HG03342 (cell line): ENCODE measurements around the gene CADM1.
"Not testable (repeated sequence)": the region's sequence is repeated elsewhere in the genome, so short reads cannot be mapped to it uniquely, and the experiment has no call there.

Source experiments
- ATAC-seq: cut with Tn5 transposase; IDR thresholded peaks from one replicate; pipeline ENCODE4 v1.9.1; 2021; ENCODE audit warnings: mild to moderate bottlenecking, moderate library complexity; ENCODE audit not compliant: unreplicated experiment

The CADM1 gene

DNA sequence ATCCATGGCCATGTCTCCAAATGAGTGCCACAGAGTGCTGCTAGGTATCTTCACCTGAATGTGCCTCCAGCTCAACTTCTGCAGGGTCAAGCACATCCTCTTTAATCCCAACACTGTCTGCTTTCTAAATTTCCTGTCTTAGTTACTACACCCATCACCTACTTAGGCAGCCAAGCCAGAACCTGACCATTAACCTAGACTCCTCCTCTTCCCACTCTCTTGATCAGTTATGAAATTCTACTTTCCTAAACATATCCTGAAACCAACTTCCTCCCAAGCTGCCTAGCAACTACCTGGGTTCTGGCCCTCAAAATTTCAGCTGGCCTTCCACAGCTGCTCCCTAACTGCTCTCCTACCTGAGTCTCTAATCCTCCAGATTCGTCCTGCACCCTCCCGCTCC, 22.7 kb downstream of the CADM1 start:
- ATAC-seq, result no peak

DNA sequence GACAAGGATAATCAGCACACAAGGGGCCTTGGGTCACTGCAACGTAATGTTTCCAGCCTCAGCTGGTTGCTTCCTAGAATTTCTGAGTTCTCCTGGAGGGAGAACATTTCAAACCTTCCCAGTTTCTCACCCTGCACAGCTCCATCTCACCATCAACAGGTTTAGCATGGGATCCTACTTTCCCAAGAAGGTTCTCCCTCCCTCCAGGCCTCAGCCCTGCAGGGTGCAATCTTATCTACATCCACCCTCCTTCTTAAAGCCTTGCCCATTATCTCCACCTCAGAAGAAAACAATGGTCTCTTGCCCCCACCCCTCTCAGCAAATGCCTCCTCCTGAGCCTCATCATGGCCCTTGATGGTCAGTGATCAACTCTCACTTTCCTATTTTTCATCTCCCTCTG, 23.6 kb downstream of the CADM1 start:
- no peak for ATAC-seq

DNA sequence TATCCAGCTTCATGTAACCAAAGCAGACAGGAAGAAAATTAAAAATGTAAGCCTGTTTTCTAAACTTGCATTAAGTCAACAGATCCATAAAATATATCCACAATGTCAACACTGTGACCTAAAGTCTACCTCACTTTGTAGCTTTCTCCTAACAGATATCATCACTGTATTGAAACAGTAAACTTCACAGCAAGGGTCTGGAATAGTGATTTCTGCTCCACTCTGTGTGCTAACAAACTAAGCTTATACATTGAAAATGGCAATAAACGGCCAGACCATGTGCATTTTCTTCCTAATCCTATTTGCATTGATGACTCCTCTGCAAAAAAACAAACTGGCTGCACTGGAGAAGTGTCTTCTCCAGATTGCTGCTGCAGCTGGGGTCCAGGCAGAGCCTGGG, 26.8 kb downstream of the CADM1 start:
- ATAC-seq, result no peak

DNA sequence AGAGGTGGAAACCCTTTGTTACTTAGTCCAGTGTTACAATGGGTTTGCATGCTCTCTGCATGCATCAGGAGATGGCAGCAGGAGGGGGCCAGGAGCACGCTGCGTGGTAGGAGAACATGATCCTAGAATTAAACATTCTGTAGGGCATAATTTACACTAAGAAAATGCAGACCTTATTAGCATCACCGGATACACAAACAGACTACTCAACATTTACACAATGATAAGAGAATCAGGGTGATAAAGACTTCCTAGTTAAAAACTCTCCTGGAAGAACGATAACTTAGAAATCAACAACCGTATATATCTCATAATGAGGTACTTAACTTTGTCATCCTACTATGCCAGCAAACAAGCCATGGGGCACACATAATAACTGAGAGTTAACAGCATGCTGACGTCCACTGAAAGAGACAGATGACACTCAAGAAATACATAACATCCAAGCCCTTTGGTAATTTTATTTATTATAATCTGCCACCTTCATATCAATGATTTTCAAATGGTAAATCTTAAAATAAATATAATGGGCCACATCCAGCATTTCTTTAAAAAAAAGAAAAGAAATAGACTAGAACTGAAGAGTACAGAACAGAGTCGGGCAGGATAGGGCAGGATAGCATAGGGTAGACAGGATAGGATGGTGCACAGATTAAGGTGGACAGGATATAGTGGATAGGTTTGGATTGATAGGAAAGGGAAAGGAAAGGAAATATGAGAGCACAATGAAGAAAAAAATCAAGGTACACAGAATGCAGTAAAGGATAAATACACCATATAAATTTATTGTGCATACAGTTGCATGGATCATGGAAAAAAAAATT, 27.5 kb downstream of the CADM1 start:
- no peak for ATAC-seq

DNA sequence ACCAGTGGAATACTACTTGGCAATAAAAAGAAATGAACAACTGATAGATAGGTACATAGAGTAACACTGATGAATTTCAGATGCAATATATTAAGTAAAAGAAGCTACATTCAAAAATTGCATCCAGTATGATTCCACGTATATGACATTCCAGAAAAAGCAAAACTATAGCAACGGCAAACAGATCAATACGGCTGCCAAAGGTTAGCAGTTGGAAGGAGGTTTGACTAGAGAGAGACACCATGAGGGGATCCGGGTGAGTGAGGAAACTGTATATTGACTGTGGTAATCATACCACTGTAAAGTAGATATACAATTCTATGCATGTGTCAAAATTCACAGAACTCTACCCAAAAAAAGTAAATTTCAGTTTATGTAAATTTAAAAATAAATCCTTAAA, 28.7 kb downstream of the CADM1 start:
- ATAC-seq, result no peak

DNA sequence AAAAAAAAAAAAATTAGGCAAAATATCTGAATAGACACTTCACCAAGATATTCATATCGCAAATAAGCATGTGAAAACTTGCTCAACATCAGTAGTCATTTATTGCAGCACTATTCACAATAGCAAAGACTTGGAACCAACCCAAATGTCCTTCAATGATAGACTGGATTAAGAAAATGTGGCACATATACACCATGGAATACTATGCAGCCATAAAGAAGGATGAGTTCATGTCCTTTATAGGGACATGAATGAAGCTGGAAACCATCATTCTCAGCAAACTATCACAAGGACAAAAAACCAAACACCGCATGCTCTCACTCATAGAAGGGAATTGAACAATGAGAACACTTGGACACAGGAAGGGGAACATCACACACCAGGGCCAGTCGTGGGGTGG, 29.9 kb downstream of the CADM1 start:
- ATAC-seq, result not testable (repeated sequence)

DNA sequence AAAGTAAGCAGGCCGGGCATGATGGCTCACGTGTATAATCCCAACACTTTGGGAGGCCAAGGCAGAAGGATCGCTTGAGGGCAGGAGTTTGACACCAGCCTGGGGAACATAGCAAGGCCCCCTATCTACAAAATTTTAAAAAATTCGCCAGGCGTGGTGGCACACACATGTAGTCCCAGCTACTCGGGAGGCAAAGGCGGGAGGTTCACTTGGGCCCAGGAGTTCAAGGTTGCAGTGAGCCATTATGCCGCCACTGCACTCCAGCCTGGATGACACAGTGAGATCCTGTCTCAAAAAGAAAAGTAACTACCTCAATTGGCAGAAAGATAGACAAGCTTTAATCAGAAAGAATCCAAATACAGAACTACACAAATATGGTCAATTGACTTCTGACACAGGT, 31.0 kb downstream of the CADM1 start:
- ATAC-seq, result no peak

DNA sequence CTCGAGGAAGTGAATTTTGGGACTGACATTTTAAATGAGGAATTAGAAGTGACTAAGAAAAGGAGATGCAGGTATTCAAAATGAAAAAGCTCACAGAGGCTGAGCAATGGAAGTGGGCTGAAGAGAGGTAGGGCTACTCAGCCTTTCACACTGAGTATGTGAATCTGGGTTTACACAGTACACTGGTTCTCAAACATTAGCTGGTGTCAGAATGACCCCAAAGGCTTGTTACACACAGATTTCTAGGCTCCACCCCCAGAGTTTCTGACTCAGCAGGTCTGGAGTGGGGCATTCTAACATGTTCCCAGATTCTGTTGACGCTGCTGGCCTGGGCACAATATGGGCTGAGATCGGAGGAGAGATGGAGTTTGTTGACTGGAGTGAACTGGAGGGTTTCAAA, 32.8 kb downstream of the CADM1 start:
- no peak for ATAC-seq

DNA sequence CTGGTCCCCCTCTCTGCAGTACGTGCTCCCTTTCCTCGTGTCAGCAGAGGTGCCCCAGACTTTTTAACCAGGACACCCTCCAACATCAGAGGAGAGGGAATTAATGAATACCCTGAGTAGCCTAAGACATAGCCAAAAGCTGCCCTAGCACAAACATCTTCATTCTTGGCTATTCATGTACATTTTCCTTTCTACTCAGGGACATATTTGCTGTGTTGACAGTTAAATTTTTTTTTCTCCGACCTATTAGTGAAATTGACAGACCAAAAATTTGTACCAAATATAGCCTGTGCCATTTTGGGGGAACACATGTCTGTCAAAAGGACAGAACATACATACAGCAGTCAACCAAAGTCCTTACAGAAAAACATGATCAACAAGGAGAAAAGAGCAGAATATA, 33.3 kb downstream of the CADM1 start:
- no peak for ATAC-seq

DNA sequence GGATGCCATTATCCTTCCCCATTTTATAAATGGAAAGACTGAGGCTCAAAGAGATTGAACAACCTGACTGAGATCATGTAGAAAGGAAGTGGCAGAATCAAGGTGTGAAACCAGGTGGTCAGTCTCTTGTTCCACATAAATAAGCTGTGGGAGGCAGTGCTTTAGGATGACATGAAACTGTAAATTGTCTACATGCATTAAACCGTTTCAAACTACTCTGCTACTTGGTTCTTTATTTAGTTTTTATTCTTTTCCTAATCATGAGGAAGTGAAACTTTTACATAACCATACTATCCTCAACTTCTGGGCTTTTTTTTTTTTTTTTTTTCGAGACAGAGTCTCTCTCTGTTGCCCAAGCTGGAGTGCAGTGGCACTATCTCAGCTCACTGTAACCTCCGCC, 34.9 kb downstream of the CADM1 start:
- no peak for ATAC-seq

DNA sequence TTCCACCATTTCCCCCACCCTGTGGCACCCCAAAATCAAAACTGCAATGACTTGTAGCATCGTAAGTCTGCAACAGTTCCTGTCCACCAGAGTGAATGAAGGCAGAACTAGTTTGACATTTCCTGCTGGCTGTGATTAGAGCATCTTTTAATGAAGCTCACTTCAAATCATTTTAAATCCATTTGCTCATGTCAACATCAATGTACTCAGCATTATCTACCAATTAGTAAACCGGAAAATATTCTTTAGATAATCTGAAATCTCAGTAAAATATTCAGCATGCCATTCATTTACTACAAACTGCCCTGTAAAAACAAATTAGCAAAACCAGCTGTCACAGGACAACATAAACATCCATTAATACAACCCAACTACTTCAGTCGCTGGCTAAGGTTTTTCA, 38.1 kb downstream of the CADM1 start:
- ATAC-seq, result no peak

DNA sequence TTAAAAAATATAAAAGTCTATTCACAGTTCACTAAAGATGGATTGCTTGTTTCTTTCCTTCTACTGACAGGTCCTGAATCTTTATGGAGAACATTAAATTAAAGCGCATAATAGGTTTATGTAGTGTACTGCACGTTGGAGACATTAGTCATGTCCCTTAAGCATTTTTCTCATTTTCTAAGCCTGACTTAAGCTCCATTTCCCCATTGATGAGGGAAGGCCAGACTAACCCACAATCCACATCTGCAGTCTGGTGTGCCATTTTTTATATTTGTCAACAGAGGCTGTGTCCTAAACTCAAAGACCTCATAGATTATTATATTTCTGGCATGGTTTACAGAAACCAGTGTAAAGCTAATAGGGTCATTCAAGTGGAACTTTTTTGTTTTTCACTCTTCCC, 39.9 kb downstream of the CADM1 start:
- no peak for ATAC-seq

DNA sequence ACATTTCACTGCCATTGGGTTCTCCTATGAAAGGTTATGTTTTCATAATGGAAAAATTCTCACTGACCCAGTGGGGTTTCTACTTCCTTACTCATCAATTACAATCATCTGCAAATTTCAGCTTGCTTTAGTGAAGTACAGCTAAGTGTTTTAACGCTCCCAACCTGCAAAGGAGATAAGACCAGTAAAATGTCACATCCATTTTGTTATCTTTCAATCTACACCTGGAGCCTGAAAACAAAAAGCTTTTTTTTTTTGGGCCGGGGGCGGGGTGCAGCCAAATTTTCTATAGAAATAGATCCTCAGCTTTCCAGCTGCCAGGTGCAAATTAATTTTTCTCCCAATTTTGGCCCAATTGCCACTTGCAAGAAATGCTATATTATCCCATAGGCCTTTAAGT, 40.6 kb downstream of the CADM1 start:
- no peak for ATAC-seq

DNA sequence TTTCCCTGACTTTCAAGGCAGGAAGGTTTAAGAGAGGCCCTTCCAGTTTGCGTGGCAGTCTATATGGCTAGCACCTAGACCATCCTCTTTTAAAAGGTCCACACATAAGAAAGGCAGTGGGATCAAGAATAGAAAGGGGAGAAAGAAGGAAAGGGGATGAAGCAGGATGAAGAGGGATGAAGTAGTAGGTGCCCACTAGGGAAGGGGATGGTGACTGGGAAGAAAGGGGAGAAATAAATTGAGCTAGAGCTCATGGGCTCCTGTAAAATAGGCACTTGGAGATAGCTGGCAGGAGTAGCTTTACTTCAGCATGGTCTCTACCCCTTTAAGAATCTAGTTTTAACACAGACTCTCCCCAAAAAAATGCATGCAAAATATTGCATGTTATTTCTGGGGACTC, 41.5 kb downstream of the CADM1 start:
- ATAC-seq, result no peak

DNA sequence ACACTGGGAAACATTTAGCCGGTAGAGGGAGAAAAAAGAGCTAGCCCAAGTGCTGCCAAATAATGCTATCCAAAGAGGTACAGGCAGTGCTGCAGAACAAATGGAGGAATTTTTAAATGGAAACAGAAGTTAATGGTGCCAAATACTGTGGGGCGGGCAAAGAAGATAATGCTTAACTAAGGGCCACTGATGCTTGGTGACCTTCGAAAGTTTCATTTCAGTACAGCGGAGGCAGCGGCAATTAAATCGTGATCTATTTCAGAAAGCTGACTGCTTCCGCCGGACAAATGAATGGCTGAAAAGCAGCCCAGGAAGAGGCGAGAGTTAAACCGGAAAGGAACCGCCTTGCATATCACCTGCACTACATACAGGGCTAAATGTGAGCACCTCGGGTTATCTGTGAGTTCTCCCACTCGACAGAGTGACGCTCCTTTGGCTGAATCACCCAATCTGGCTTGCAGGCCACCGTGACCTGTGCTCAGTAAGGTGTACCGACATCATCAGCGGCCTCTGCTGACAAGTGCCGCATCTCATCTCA, 42.1 kb downstream of the CADM1 start:
- no peak for ATAC-seq

DNA sequence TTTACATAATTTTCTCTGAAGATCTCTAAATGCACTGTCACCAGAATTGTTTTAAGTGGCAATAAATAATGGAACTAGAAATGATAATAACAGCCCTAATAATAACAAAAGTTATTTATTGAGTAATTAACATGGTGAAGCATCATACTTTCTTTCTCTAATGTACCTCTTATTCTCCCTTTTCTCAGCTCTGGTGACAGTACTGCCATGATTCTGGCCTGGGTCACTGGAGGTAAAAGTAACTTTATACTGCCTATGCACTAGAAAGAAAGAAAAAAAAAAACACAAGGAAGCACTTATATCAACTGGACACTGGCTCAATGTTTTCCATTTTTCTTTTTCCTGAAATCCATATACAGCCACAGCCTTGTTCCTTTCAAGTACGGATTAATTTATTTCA, 43.7 kb downstream of the CADM1 start:
- ATAC-seq, result no peak

DNA sequence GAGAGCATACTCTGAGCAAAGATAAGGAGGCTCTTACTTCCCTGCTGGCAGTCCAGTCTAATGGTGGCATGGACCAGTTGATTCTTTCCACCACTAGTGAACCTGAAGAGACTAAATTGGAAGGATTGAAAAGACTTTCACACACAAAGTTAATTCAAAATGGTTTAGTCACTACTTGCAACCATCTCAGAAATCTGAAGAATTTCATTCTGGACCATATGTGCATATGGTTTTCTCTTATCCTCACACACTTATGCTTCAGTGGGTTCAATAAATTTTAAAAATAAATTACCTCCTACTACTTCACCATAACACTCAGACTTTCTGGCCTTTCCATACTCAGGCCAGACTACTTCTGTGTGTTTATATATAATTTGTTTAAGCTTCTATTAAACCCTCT, 44.7 kb downstream of the CADM1 start:
- no peak for ATAC-seq

DNA sequence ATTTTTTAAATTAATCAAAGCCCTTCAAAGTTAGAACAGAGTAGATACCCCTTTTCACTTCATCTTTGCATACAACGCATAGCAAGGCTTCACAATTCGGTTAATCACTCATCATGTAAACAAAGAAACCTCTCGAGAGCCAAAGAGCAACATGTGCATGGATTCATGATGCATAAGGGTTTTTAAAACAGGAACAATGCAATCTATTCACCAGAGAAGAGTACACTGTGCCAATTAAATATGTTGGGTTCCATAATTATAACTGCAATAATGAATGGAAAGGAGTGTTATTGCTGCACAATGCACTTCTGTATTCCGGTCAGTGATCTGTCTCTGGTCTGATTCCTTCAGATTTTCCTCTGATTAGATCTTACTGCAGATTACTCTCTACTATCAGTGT, 45.3 kb downstream of the CADM1 start:
- no peak for ATAC-seq

DNA sequence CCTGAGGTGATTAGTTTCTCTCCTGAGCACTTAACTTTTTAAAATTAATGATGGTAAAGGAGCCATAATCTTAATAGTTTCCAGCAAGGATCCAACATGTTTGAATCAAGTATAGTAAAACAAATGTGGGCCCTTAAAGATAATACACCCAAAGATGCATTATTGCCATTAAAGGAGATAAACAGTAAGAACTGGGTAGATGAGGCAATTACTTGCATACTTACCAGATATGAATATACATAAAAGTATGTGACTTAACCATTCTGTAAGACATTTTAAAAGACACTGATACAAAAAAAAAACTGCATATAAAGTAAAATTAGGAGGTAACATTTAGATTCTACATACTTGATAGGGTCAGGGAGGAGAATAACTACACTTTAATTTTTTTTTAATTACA, 48.2 kb downstream of the CADM1 start:
- ATAC-seq, result no peak

DNA sequence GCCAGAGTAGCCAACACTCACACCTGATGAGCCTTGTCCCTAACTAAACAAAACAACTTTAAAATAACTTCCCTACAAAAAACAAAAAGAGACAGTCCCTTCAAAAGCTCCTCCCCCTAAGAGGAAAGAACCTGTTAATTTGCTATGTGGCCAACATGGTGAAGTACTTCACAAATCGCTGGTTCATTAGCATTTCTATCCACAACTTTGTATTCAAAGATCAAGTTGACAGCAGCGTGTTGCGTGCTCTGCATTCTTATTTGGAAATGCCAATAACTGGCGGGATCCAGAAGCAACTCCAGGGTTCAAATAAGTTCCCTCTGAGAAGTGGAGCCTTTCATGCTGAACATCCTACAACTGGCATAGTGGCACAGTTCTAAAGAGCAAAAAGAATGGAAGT, 48.6 kb downstream of the CADM1 start:
- no peak for ATAC-seq

DNA sequence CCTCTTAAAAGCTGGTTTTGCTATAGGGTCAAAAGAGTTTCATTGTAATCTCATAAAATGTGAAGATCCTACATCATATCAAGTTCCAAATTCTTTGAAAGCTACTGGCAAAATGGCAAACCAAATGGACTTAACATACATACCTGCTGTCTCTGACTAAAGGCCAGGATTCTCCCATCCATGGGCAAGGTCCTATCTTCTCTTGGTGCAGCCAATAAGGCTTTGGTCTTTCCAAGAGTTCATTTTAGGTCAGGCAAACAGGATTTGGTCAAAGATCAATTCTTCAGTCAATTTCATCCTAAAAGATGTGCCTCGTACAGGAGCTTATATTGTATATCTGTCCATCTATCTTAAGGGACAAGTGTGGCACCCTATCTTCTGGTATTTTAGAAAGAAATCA, 49.7 kb downstream of the CADM1 start:
- ATAC-seq, result no peak

DNA sequence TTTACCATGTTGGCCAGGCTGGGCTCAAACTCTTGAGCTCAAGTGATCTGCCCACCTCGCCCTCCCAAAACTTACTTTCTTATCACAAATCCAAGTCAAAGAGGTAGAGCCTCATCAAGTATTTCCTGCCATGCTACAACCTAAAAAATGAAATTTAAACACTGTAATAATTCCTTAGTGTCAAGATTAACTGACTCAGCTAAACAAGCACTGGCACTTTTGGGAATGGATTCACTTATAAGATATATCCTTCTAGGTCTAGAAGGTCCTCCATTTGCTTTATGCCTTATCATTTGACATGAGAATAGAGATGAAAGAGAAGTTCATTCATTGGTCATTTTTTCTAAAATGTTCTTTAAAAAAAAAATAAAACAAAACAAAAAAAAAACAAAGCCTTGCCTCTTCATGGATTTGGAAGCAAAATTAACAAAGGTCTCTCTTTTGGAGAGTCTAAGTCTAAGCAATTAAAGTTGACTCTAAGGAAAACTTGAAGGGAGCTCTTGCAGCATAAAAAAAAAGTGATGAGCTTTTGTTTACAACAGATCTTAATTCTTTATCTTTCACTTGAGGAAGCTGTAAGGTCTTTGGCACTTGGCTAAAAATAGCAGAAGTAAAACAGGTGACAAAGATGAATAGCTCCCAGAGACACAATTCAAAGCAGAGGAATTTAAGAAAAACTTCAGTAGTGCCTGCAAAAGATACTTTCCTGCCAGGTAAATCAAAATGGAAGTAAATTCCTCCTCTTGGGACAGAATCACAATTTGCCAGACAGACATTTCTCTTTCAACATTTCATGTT, 50.3 kb downstream of the CADM1 start:
- no peak for ATAC-seq
